BLaER1 (cell line): ENCODE results near the gene GRB7.

ENCODE experiments used
- H3K27ac ChIP-seq: shearing (Covaris generic); formaldehyde crosslinking; 2 replicates; pipeline ENCODE4 v1.8.1; 2022
- H3K27me3 ChIP-seq: shearing (Covaris generic); formaldehyde crosslinking; 2 replicates; pipeline ENCODE4 v1.8.1; 2022
- H3K36me3 ChIP-seq: shearing (Covaris generic); formaldehyde crosslinking; 2 replicates; pipeline ENCODE4 v1.8.1; 2022
- H3K4me1 ChIP-seq: shearing (Covaris generic); formaldehyde crosslinking; 2 replicates; pipeline ENCODE4 v1.8.1; 2022
- H3K4me2 ChIP-seq: shearing (Covaris generic); formaldehyde crosslinking; 2 replicates; pipeline ENCODE4 v1.8.1; 2022
- H3K4me3 ChIP-seq: shearing (Covaris generic); formaldehyde crosslinking; 2 replicates; pipeline ENCODE4 v1.8.1; 2022
- H3K9ac ChIP-seq: shearing (Covaris generic); formaldehyde crosslinking; 2 replicates; pipeline ENCODE4 v1.8.1; 2022
- H3K9me3 ChIP-seq: shearing (Covaris generic); formaldehyde crosslinking; 2 replicates; pipeline ENCODE4 v1.8.1; 2022
- H4K20me1 ChIP-seq: shearing (Covaris generic); formaldehyde crosslinking; 2 replicates; pipeline ENCODE4 v1.8.1; 2022
- Cebpa-rat ChIP-seq: shearing (Covaris generic); IDR thresholded peaks from 2 replicates; pipeline ENCODE4 v1.8.1; 2022

Gene GRB7

DNA sequence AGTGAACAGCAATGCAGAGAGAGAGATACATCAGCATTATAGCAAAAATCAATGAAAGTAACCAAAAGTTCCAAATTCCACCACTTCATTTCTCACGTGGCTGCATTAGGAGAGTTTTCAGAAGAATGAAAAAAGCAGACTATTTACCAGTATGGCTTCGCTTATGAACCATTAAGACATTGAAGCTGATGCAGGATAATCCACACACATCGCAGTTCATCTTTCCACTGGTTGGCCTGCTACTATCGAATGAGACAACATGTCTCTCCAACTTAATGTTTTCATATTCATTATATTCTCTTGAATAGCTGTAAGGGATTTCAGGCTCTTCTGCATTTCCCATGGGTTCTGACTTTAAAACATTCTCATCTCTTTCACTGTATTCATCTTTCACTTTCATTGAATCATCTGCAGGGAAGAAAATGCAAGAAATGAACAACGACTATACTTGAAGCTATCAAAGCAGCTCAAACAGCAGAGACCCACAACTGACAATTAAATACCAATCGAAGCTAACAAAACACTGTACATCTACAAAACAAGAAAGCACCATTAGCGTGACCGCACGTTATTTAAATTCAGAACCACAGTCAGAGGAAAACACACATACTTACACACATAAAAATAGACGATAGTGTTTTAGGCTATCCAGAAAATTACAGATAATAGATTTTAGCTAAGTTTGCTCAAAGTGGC lies 54.9 kb downstream of the GRB7 start:
- no peaks in the 10 kb centered on the region for H3K9me3 ChIP-seq
- H3K27me3 ChIP-seq: no peaks in the 10 kb centered on the region
- no peak overlapping the region for H3K4me3 ChIP-seq
- no peaks in the 10 kb centered on the region for H3K36me3 ChIP-seq
- H3K27ac ChIP-seq: no peak overlapping the region
- H4K20me1 ChIP-seq: no peaks in the 10 kb centered on the region
- no peak for TF ChIP-seq Cebpa-rat
- H3K9ac ChIP-seq: no peak overlapping the region
- peak overlapping the region; percentile 88 for H3K4me2 ChIP-seq
- H3K4me1 ChIP-seq: peaks cover 64% of the 10 kb centered on the region

DNA sequence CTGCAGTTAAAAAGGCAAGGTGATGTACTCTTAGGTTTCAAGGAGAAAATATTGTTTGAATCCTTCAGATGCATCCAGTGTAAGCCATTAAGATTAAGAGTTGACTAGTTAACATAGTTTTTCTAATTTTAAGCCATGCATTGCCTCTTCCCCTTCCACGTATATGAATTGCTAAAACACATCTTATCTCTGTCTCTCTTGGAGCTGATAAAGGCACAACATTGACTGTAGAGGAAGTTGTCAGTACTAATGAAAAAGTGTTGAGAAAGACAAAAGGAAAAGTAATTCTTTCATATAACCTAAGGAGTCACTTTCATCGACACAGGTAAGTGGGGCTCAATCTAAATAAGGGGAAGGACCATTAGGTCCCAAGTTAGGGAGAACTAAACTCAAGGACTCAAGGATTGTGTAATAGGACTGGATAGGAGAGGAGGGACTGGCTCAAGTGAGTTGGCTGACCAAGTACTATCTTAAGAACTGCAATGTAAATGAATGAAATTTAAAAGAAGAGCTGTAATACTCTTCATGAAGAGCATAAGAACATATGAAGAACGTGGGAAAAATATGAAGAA lies 55.6 kb downstream of the GRB7 start:
- Histone ChIP-seq H3K27me3 (no peaks in the 10 kb centered on the region), H3K4me1 (peaks cover 57% of the 10 kb centered on the region), H3K4me3 (no peak overlapping the region), H3K9me3 (no peaks in the 10 kb centered on the region), H4K20me1 (no peaks in the 10 kb centered on the region), H3K27ac (peak overlapping the region; percentile 86; the same call in 1 of the 2 replicates), H3K36me3 (no peaks in the 10 kb centered on the region), H3K4me2 (peak overlapping the region; percentile 88), H3K9ac (no peak overlapping the region)
- TF ChIP-seq Cebpa-rat: no peak

DNA sequence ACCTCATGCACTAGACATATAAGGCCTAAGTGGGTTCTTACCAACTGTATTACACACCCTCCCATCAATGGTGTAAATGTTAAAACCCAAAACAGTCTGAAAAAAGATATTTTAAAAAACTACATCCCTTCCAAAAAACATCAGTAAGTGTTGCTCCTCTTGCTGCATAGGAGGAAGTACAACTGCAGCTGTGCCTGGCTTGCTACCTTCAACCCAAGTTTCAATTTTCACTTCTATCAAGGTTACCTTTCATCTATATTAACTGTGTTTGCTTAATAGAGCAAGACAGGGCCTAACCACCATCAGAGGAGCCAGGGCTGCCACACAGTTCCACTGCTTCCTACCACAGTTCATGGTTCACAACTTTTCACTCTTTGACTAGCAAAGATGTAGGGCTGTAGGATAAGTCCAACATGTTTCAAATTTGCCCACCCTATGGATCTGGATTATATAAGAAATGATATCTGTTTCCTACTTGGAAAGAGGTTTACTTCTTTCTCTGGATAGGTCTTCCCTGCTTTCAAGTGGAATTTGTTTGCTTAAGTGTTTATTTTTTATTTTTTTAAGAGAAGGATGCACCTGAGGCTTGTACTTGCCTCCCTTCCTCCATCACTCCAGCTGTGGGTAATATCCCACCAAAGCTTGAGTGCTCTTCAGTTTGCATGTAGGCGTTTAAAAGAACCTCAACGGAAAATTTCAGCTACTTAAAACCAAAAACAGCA lies 56.7 kb downstream of the GRB7 start:
- H3K36me3 ChIP-seq: no peaks in the 10 kb centered on the region
- H3K27me3 ChIP-seq: no peaks in the 10 kb centered on the region
- peak overlapping the region; percentile 57 for H3K9ac ChIP-seq
- H3K9me3 ChIP-seq: no peaks in the 10 kb centered on the region
- no peaks in the 10 kb centered on the region for H4K20me1 ChIP-seq
- peak overlapping the region; percentile 88 for H3K4me2 ChIP-seq
- H3K27ac ChIP-seq: peak overlapping the region; percentile 86
- H3K4me3 ChIP-seq: peak overlapping the region; percentile 27; the same call in 1 of the 2 replicates
- peaks cover 58% of the 10 kb centered on the region for H3K4me1 ChIP-seq
- peak; percentile 79 for TF ChIP-seq Cebpa-rat
